ENCODE measurements around the gene ANKRD62.

ANKRD62 gene

GRCh38 chr18:12056884-12057402, 36.7 kb upstream of the ANKRD62 start:
- Histone ChIP-seq H3K36me3 (ENCODE audit: control insufficient read depth, insufficient read depth, low read length, severe bottlenecking) (no peaks in the 10 kb centered on the region), H3K4me1 (ENCODE audit: control insufficient read depth, insufficient read depth, low read length) (peaks cover 2% of the 10 kb centered on the region), H3K9me3 (ENCODE audit: control insufficient read depth, low read length) (no peaks in the 10 kb centered on the region), H3K4me3 (ENCODE audit: low read length) (no peak overlapping the region), H3K27me3 (replicated peaks; ENCODE audit: control insufficient read depth, insufficient read depth, low read length) (peaks cover 7% of the 10 kb centered on the region), H3K9ac (ENCODE audit: low read length) (no peak overlapping the region)
- DNase-seq (ENCODE audit: low read depth), result no peak

- Histone ChIP-seq H3K9me3 (ENCODE audit: control insufficient read depth, low read length) (no peaks in the 10 kb centered on the region), H3K4me1 (ENCODE audit: control insufficient read depth, insufficient read depth, low read length) (peaks cover 2% of the 10 kb centered on the region), H3K27me3 (replicated peaks; ENCODE audit: control insufficient read depth, insufficient read depth, low read length) (peaks cover 7% of the 10 kb centered on the region), H3K9ac (ENCODE audit: low read length) (no peak overlapping the region), H3K36me3 (ENCODE audit: control insufficient read depth, insufficient read depth, low read length, severe bottlenecking) (no peaks in the 10 kb centered on the region), H3K4me3 (ENCODE audit: low read length) (no peak overlapping the region)
- DNase-seq (ENCODE audit: low read depth), result no peak
These were observed 36.1 kb upstream of the ANKRD62 start for GRCh38 chr18:12057419-12058039.

GRCh38 chr18:12059334-12060181, 34.1 kb upstream of the ANKRD62 start:
- DNase-seq (ENCODE audit: low read depth), result no peak
- no peak overlapping the region for H3K9ac ChIP-seq (ENCODE audit: low read length)
- H3K4me3 ChIP-seq (ENCODE audit: low read length), result no peak overlapping the region
- peaks cover 2% of the 10 kb centered on the region for H3K4me1 ChIP-seq (ENCODE audit: control insufficient read depth, insufficient read depth, low read length)
- no peaks in the 10 kb centered on the region for H3K36me3 ChIP-seq (ENCODE audit: control insufficient read depth, insufficient read depth, low read length, severe bottlenecking)
- H3K9me3 ChIP-seq (ENCODE audit: control insufficient read depth, low read length), result no peaks in the 10 kb centered on the region
- H3K27me3 ChIP-seq (replicated peaks; ENCODE audit: control insufficient read depth, insufficient read depth, low read length), result peaks cover 7% of the 10 kb centered on the region

- Histone ChIP-seq H3K4me1 (ENCODE audit: control insufficient read depth, insufficient read depth, low read length) (peaks cover 2% of the 10 kb centered on the region), H3K9me3 (ENCODE audit: control insufficient read depth, low read length) (no peaks in the 10 kb centered on the region), H3K36me3 (ENCODE audit: control insufficient read depth, insufficient read depth, low read length, severe bottlenecking) (no peaks in the 10 kb centered on the region), H3K4me3 (ENCODE audit: low read length) (no peak overlapping the region), H3K27me3 (replicated peaks; ENCODE audit: control insufficient read depth, insufficient read depth, low read length) (peaks cover 7% of the 10 kb centered on the region), H3K9ac (ENCODE audit: low read length) (no peak overlapping the region)
- DNase-seq (ENCODE audit: low read depth), result no peak
These were observed 33.3 kb upstream of the ANKRD62 start for GRCh38 chr18:12060182-12060870.

GRCh38 chr18:12061685-12062084, 32.0 kb upstream of the ANKRD62 start:
- DNase-seq (ENCODE audit: low read depth), result no peak
- Histone ChIP-seq H3K4me3 (ENCODE audit: low read length) (no peak overlapping the region), H3K9me3 (ENCODE audit: control insufficient read depth, low read length) (no peaks in the 10 kb centered on the region), H3K4me1 (ENCODE audit: control insufficient read depth, insufficient read depth, low read length) (no peaks in the 10 kb centered on the region), H3K9ac (ENCODE audit: low read length) (no peak overlapping the region), H3K27me3 (replicated peaks; ENCODE audit: control insufficient read depth, insufficient read depth, low read length) (peaks cover 7% of the 10 kb centered on the region), H3K36me3 (ENCODE audit: control insufficient read depth, insufficient read depth, low read length, severe bottlenecking) (no peaks in the 10 kb centered on the region)

GRCh38 chr18:12062974-12063373, 30.7 kb upstream of the ANKRD62 start:
- Histone ChIP-seq H3K9me3 (ENCODE audit: control insufficient read depth, low read length) (no peaks in the 10 kb centered on the region), H3K9ac (ENCODE audit: low read length) (no peak overlapping the region), H3K4me1 (ENCODE audit: control insufficient read depth, insufficient read depth, low read length) (no peaks in the 10 kb centered on the region), H3K4me3 (ENCODE audit: low read length) (no peak overlapping the region), H3K27me3 (replicated peaks; ENCODE audit: control insufficient read depth, insufficient read depth, low read length) (peaks cover 7% of the 10 kb centered on the region), H3K36me3 (ENCODE audit: control insufficient read depth, insufficient read depth, low read length, severe bottlenecking) (no peaks in the 10 kb centered on the region)
- no peak for DNase-seq (ENCODE audit: low read depth)

- H3K9ac ChIP-seq (ENCODE audit: low read length), result no peak overlapping the region
- no peaks in the 10 kb centered on the region for H3K36me3 ChIP-seq (ENCODE audit: control insufficient read depth, insufficient read depth, low read length, severe bottlenecking)
- no peaks in the 10 kb centered on the region for H3K9me3 ChIP-seq (ENCODE audit: control insufficient read depth, low read length)
- peaks cover 7% of the 10 kb centered on the region for H3K27me3 ChIP-seq (replicated peaks; ENCODE audit: control insufficient read depth, insufficient read depth, low read length)
- no peaks in the 10 kb centered on the region for H3K4me1 ChIP-seq (ENCODE audit: control insufficient read depth, insufficient read depth, low read length)
- no peak overlapping the region for H3K4me3 ChIP-seq (ENCODE audit: low read length)
- no peak for DNase-seq (ENCODE audit: low read depth)
These were observed 29.4 kb upstream of the ANKRD62 start for GRCh38 chr18:12064086-12064763.

GRCh38 chr18:12065397-12065796, 28.2 kb upstream of the ANKRD62 start:
- H3K4me3 ChIP-seq (ENCODE audit: low read length), result no peak overlapping the region
- no peak overlapping the region for H3K9ac ChIP-seq (ENCODE audit: low read length)
- H3K27me3 ChIP-seq (replicated peaks; ENCODE audit: control insufficient read depth, insufficient read depth, low read length), result peaks cover 3% of the 10 kb centered on the region
- no peaks in the 10 kb centered on the region for H3K9me3 ChIP-seq (ENCODE audit: control insufficient read depth, low read length)
- H3K36me3 ChIP-seq (ENCODE audit: control insufficient read depth, insufficient read depth, low read length, severe bottlenecking), result no peaks in the 10 kb centered on the region
- no peak for DNase-seq (ENCODE audit: low read depth)
- H3K4me1 ChIP-seq (ENCODE audit: control insufficient read depth, insufficient read depth, low read length), result no peaks in the 10 kb centered on the region

GRCh38 chr18:12066910-12067511, 26.6 kb upstream of the ANKRD62 start:
- no peak overlapping the region for H3K4me3 ChIP-seq (ENCODE audit: low read length)

GRCh38 chr18:12067671-12068070, 26.0 kb upstream of the ANKRD62 start:
- Histone ChIP-seq H3K4me1 (ENCODE audit: control insufficient read depth, insufficient read depth, low read length) (no peaks in the 10 kb centered on the region), H3K36me3 (ENCODE audit: control insufficient read depth, insufficient read depth, low read length, severe bottlenecking) (no peaks in the 10 kb centered on the region), H3K27me3 (replicated peaks; ENCODE audit: control insufficient read depth, insufficient read depth, low read length) (no peaks in the 10 kb centered on the region), H3K4me3 (ENCODE audit: low read length) (no peak overlapping the region), H3K9ac (ENCODE audit: low read length) (no peak overlapping the region), H3K9me3 (ENCODE audit: control insufficient read depth, low read length) (no peaks in the 10 kb centered on the region)
- no peak for DNase-seq (ENCODE audit: low read depth)

More at GRCh38 chr18:12066910-12067511, 26.6 kb upstream of the ANKRD62 start:
- Histone ChIP-seq H3K36me3 (ENCODE audit: control insufficient read depth, insufficient read depth, low read length, severe bottlenecking) (no peaks in the 10 kb centered on the region), H3K27me3 (replicated peaks; ENCODE audit: control insufficient read depth, insufficient read depth, low read length) (no peaks in the 10 kb centered on the region), H3K4me1 (ENCODE audit: control insufficient read depth, insufficient read depth, low read length) (no peaks in the 10 kb centered on the region), H3K9me3 (ENCODE audit: control insufficient read depth, low read length) (no peaks in the 10 kb centered on the region), H3K9ac (ENCODE audit: low read length) (no peak overlapping the region)
- no peak for DNase-seq (ENCODE audit: low read depth)

Data from adipocyte (in vitro differentiated cells).